ENCODE results near the gene ALKBH5.

- no peak for TF ChIP-seq CTCF (conservative IDR thresholded peaks at IDR 0.05 in 1 of 2, IDR thresholded peaks at IDR 0.05 in 1 of 2; ENCODE audit: extremely low read depth in 1 of 2, insufficient read depth in 1 of 2, low read depth in 1 of 2, low read length in 2 of 2)
- no peak for TF ChIP-seq EZH2 (IDR thresholded peaks at IDR 0.05; ENCODE audit: borderline replicate concordance, low read length)
Measured at GRCh38 chr17:18142417-18142816, 41.2 kb upstream of the ALKBH5 start.

Measured in mammary epithelial cell (primary cell).